Sciatic nerve (tissue), 2 donors: ENCODE data around the gene CHGA. TPM values are rescaled to one million over a fixed set of nuclear protein-coding genes. Genes with fewer than 3 reads are reported as not detected.

Source experiments
- ATAC-seq: fragments of 200-7000 bp; cut with Tn5 transposase; one replicate; pipeline ENCODE4 v1.9.1; 2020; ENCODE audit warnings: mild to moderate bottlenecking, moderate library complexity
- DNase-seq: peaks from one replicate; pipeline ENCODE4 v3.0.0-alpha.2; 2020; ENCODE audit warnings: low spot score
- intact Hi-C: fragments of 100-400 bp; cut with DNase I; formaldehyde crosslinking; loops from one replicate; pipeline ENCODE4 v1.14.2; 2022
- total RNA-seq: library from RNA; stranded (reverse); fragmentation: NEBNext Ultra II Directional; extraction: Animal tissue kit (Norgen Biotek cat#: 25700); gene quantifications from one replicate; pipeline ENCODE4 v1.2.1, GENCODE V29; 2021
- donor health status: DM: no; HTN: no; CAD: no.
- donor health status: DM: no; HTN: no; CAD: no.

The CHGA gene
- total RNA-seq, 1 donor from 2014 or later, result not detected

DNA sequence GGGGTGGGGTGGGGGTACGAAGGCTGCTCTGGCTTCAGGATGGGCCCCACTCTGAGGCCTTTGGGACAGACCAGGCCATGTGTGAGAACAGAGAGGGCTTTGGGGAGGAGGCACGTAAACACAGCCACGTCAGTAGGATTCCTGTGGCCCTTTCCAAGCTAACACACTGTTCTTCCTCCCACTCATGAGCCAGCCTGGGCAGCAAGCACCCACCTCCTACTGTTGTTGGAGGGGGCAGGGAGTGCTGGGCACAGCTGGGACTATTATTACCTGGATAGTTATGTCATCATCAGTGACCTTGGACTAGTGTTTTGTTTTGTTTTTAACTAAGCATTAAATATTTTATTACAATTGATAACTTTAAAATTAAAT is 5.3 kb downstream of the CHGA start:
- intact Hi-C loops, result no loop called here
- no peak for ATAC-seq
- DNase-seq, result no peak

DNA sequence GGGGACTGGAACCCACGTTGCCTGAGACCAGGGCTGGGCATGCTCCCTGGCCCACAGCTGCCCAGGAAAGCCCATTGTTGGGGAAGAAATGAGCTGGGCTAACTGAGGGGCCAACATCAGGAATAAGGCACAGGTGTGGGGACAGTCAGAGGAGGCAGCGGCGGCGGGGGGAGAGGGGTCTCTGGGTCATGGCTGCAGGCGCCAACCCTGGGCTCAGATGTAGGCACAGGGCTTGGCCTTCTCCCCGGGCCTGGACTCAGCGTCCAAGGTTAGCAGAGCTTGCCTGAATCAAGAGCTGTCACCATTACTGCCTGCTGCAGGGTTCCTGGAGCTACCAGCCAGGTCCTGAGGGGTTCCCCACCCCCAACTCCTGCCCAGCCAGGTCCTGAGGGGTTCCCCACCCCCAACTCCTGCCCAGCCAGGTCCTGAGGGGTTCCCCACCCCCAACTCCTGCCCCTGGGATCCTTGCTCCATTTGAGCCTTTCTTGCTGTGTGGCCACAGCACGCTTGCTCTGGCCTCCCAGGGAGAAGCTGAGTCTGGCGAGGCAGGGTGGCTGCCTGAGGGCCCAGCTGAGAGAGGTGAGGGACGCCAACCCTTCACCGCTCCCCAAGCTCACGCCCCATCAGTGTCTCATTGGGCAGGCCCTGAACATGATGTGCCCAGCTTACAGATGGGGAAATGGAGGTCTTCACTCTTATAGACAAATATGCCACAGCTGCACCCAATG is 6.2 kb downstream of the CHGA start:
- intact Hi-C loops, result no loop called here

DNA sequence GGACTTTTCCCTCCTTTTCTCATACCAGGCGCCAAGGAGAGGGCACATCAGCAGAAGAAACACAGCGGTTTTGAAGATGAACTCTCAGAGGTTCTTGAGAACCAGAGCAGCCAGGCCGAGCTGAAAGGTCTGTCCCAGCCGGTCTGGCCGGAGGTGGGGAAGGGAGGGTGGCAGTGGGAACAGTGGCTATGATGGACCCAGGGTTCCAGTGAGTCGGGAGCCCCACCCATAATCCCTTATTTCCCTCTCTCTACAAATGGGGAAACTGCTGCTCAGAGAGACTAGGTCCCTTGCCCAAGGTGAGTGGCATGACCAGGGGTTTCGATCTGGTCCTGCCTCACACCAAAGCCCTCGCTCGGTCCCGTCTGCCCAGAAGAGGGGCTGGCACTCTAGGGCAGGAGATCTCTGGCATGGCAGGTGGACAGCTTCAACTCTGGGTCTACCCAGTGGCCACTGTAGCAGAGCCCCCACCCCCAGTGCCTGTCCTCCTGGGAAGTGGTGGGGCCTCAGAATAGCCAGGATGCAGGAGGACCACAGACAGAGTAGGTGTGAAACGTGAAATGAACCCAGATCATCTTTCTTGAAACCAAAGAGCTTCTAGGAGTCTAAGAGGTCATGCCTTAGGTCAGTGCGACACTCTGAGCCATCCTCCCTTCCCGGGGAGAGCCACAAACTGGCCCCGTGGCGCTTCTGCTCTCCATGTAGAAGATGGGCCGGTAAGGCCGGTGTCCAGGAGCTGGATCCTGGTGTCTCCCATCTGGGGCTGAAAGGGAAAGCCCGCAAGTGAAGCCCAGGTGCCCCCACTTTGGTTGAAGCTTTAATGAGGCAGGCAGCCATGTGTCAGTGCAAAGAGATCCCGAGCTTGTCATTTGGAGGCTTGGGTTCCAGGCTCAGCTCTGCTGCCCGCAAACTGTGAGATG is 7.0 kb downstream of the CHGA start:
- ATAC-seq, result no peak
- no peak for DNase-seq
- intact Hi-C loops, result no loop called here

More for the DNA sequence above, 6.2 kb downstream of the CHGA start:
- ATAC-seq, result no peak
- no peak for DNase-seq

DNA sequence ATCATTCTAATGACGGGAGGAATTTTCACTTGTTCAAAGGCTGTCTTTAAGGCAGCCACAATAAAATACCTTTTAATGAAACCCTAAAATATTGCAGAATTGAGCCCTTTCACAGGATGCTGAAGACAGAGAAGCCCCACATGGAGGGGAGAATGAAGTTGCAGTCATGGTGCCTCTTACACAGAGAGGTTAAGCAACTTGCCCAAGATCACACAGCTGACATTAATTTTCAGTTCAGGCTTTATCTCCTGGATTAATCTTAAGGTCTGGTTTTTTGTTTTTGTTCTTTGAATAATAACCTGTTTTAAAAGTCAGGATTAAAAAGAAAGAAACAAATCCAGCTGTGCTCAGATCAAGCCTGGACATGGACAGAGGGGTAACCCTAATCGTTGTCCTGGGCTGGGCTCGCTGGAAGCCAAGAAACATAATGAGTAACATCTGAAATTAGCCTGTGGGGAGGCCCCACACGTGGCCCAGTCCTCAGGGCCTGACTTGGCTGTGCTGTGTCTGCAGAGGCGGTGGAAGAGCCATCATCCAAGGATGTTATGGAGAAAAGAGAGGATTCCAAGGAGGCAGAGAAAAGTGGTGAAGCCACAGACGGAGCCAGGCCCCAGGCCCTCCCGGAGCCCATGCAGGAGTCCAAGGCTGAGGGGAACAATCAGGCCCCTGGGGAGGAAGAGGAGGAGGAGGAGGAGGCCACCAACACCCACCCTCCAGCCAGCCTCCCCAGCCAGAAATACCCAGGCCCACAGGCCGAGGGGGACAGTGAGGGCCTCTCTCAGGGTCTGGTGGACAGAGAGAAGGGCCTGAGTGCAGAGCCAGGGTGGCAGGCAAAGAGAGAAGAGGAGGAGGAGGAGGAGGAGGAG is 8.0 kb downstream of the CHGA start:
- ATAC-seq, result peak; percentile 47
- intact Hi-C loops, result no loop called here

DNA sequence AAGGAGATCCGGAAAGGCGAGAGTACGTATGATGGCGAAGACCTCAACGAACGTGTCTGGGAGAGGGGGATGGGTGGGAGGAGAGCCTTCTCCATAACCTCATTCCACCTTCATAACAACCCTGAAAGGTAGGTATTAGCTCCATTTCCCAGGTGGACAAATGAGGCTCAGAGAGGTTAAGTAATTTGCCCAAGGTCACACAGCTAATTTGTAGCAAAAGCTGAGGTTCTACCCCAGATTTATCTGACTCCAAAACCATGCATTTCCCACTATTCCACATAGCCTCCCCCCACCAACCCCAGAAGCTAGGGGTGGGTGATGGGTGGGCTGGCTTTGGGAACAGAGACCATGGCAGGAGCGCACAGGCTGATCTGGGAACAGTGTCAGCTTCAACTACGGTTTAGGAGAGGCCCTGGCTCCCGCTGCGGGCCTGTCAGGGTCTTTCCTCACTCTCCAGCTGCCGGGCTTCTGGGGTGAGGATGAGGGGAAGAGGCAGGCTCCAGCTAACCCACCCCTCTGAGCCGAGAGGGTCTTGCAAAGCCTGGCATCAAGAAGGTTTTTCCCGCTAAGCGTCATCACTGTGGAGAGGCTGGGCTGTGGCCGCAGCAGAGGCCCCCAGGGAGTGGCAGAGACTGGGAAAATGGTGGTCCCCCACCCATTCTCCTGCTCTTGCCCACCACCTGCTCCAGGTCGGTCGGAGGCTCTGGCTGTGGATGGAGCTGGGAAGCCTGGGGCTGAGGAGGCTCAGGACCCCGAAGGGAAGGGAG is 8.9 kb downstream of the CHGA start:
- DNase-seq (no peak), ATAC-seq (no peak)
- intact Hi-C loops, result no loop called here

More for the DNA sequence above, 8.0 kb downstream of the CHGA start:
- DNase-seq, result no peak

DNA sequence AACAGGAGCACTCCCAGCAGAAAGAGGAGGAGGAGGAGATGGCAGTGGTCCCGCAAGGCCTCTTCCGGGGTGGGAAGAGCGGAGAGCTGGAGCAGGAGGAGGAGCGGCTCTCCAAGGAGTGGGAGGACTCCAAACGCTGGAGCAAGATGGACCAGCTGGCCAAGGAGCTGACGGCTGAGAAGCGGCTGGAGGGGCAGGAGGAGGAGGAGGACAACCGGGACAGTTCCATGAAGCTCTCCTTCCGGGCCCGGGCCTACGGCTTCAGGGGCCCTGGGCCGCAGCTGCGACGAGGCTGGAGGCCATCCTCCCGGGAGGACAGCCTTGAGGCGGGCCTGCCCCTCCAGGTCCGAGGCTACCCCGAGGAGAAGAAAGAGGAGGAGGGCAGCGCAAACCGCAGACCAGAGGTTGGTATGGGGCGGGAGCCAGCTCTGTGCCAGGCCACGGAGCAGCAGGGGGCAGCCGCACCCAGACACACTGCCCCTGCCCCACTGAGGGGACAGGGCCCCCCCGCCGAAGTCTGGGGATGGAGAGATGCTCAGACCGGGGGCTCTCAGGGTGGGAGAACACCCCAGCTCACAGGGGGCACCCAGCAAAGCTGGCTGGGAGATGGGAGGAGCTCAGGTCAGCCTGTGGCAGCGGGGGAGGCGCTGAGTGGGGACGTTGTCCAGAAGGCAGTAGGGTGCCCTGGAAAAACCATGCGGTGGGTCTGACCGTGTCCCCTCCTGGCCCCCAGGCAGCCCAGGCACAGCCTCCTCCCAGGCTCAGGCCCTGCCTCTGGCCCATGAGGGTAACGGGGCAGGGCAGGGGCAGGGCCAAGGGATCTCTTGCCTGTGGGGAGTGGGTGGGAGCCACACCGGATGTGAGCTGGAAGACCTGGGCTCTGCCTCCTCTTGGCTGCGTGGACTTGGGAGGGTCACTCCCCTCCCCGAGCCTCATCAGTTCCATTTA is 9.8 kb downstream of the CHGA start:
- ATAC-seq (no peak), DNase-seq (no peak)
- intact Hi-C loops, result no loop called here

DNA sequence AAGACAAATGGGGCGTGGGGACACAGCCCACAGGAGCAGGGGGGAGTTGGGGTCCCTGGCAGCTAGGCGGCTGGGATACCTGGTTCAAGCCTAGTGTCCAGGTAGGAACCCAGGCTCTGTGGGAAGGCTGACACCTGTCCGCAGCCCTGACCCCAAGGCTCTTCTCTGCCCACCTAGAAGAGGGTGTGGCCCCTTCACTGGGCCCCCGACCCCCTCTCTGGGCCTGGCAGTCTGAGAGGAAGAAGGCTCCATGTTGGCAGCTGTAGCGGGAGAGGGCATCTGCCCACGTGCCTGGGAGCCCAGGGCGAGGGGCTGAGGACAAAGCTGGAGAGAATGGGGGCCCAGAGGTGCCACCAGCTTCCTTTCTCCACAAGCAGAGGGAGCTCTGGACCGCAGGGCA is 10.5 kb downstream of the CHGA start:
- no peak for DNase-seq
- ATAC-seq, result no peak
- intact Hi-C loops, result no loop called here

DNA sequence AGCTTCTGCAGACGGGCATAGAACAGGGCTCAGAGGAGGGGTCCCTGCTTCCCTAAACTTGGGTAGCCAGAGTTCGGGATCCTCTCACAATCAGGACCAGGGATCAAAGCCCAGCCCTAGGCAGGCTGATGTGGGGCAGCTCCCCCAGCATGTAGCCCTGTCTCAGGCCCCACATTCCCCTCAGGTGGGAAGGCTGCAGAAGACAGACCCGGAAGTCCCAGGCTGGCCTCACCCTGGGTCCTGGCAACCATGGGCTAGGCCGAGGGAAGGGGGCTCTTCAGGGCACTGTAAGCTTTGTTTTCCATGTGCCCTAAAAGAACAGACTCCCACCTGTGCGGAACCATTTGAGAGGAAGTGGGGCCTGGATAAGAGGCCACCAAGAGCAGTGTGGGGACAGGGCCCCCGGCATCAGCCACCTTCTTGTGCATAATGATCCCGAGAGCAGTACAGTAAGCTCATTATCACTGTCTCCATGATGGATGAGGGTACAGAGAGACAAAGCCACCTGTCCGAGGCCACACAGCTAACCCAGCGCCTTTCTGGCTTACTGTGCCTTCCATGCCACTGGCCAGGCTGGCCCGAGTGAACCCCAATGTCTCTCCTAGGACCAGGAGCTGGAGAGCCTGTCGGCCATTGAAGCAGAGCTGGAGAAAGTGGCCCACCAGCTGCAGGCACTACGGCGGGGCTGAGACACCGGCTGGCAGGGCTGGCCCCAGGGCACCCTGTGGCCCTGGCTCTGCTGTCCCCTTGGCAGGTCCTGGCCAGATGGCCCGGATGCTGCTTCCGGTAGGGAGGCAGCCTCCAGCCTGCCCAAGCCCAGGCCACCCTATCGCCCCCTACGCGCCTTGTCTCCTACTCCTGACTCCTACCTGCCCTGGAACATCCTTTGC is 11.5 kb downstream of the CHGA start:
- ATAC-seq (no peak), DNase-seq (no peak)
- intact Hi-C loops, result no loop called here

DNA sequence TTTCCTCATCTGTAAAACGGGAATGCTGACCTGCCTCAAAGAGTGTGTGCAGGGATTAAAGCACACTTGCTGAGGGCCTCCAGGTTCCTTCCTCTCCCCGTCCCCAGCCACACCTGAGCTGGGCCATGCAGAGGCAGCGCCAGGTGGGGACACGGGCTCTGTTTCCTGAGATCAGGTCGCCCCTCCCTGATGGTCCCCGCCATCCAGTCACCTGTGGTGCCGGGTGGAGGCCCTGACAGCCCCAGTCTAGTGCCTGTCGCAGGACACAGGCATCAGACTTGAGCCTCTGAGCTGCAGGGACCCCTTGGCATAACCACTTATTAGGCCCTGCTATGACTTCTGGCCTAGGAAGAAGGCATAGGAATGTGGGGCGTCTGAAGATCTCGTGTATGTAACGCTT is 12.5 kb downstream of the CHGA start:
- intact Hi-C loops, result no loop called here
- DNase-seq (no peak), ATAC-seq (no peak)

DNA sequence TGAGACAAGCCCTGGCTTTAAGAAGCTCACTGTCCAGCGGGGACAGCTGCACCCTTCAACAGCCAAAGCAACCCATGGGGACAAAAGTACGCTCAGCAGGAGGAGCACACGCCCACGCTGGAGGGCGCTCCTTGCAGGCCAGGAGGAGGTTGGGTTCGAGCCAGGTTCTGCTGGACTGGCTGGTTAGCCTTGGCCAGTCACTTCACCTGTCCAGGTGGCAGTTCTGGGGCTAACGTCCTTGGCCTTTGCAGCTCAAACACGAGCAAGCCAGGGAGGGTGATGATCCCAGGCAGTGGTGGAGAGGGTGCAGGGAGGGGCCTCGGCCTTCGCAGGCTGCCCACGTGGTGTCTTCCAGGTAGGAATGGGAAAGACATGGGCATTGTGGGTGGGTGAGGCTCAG is 13.1 kb downstream of the CHGA start:
- ATAC-seq (no peak), DNase-seq (no peak)
- intact Hi-C loops, result no loop called here

DNA sequence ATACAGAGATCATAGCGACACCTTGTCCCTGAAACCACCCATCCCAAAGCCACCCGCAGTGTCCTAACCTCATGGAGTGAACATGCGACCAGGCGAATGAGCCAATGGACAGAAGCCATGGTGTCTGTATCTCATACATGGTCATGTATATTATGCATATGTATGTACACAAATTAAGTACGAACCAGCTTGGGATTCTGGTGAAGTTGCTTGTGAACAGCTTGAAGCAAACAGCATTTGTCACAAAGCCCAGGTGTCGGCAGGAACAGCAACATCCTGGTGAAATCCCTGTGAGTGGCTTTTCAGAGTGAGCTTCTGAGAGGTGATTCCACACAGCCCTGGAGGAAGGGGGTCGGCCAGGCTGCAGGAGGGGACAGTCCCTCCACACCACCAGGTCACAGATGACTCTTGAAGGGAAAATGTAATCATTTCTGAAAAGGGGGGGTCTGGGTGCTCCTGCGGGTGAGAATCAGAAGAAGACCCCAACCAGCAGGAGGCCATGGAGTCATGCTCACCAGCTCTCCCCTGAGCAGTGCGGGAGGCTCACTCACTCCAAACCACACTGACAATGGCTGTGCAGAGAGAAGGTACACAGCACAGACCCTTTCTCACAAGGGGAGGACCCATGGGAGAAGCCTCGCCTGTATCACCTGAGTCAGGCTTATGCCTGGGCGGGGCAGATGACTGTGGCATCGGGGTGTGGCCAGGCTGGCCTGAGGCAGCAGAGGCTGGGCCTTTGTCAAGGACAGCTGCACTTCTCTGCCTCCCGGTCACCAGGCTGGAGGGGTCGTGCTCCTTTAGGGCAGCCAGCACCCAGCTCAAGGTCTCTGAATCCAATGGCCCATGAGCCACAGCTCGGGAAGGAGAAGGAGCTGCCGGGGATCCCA is 14.3 kb downstream of the CHGA start:
- intact Hi-C loops, result no loop called here
- ATAC-seq (no peak), DNase-seq (no peak)

DNA sequence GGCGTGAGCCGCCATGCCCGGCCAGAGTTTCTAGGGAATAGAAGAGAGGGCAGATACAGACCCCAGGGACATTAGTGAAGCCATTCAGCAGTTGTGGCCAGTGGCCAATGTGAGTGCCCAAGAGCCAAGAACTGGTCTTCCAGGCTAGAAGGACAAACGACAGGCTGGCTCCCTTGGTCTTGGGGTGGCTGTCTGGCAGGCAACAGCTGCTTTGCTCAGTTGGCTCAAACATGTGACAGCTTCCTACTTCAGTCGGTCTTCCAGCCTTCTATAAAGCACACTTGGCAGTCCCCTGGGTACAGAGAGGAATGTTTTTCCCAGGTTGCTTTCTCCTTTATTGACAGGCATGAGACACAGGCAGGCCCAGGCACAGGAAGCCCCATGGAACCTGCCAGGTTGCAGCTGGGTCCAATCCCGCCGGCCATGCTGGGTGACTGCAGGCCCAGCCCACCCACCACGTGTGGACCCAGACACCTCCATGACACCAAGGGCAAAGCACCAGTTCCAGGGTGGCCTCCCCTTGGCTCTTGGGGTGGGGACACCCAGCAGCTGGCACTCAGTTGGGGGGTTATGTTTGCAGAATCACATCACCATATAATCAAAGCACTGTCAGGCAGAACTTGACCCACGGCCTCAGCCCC is 15.4 kb downstream of the CHGA start:
- DNase-seq, result no peak
- ATAC-seq, result no peak
- intact Hi-C loops, result no loop called here

DNA sequence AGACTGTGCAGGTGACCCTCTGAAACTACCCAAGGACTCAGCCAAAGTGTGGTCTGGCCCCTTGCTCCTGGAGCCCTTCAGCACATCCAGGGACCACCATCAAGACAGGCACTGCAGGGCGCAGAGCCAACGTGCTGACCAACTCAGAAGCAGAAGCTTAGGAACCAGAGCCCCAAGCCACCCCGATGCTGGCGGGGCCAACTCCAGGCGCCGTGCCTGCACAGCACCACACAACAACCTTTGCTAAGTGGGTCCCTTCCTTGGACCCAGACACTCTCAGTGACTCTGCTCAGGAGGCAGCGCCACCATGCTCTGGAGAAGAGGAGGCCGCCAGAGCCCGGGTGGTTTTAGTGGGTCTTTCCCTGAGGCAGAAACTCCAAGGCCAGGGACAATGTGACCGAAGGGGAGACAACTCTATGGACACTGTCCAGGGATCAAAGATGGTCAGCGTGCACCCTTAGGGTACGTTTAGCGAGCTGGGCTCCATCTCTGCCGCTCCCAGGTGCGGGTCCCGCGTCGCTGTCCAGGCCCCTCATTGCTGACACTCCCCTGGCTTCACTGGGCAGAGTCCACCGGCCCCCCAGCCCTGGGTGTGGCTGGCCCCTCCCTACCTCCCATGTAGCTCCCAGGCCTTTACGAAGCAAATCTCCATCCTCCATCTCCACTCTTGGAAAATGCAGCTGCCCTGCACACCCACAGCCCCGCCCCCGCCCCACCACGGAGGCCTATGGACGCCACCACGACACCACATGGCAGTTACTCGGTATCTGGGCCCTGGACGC is 16.1 kb downstream of the CHGA start:
- intact Hi-C loops, result no loop called here
- DNase-seq (no peak), ATAC-seq (no peak)

DNA sequence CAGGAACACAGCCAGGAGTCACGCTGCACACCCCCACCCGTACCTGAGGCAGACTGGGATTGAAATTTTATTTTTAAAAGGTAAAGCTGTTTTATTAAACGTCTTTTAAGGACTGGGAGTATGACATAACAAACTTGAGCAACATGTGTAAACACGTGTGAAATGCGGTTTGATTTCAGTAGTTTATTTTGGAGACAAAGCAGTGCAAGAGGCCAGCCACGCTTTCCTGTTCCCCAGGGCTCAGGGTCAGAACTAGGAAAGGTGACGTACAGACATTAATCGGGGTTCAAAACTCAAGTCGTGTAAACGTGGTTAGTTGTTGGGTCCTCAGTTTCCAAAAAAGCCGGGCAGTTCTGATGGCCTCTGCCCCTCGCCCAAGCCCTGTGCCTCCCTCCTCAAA is 16.7 kb downstream of the CHGA start:
- no peak for ATAC-seq
- intact Hi-C loops, result no loop called here
- DNase-seq, result no peak

DNA sequence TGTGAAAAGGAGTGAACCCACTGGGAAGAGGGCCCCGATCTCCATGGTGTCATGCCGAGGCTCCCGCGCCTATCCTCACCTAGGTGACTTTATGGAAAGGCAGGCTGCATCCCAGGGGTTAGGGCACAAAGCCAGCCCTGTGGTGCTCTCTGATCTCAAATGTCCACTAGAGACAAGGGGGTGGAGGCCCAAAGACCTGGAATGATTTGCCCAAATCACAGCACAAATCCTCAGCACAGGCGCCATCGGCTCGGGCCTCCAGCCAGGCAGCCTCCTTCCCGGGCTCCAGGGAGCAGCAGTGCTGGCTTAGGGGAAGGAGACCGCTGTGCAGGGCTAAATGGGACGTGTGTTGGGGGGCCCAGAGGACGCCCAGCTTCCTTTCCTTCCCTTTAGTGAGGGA is 17.6 kb downstream of the CHGA start:
- no peak for DNase-seq
- intact Hi-C loops, result no loop called here
- no peak for ATAC-seq
